GM20000 (cell line): ENCODE data around the gene ICA1.

Experiments used
- DNase-seq: peaks from one replicate; pipeline ENCODE4 v3.0.0; 2012; ENCODE audit warnings: low spot score
- TF ChIP-seq, protein P1 (sequence below): IDR thresholded peaks from 2 replicates; pipeline ENCODE4 v1.5.1; 2012; ENCODE audit warnings: mild to moderate bottlenecking, control low read depth; ENCODE audit errors: extremely low read depth, missing control alignments

The ICA1 gene

GRCh38 chr7:8178353-8178752 lies 83.6 kb downstream of the ICA1 start:
- TF ChIP-seq, protein P1, sequence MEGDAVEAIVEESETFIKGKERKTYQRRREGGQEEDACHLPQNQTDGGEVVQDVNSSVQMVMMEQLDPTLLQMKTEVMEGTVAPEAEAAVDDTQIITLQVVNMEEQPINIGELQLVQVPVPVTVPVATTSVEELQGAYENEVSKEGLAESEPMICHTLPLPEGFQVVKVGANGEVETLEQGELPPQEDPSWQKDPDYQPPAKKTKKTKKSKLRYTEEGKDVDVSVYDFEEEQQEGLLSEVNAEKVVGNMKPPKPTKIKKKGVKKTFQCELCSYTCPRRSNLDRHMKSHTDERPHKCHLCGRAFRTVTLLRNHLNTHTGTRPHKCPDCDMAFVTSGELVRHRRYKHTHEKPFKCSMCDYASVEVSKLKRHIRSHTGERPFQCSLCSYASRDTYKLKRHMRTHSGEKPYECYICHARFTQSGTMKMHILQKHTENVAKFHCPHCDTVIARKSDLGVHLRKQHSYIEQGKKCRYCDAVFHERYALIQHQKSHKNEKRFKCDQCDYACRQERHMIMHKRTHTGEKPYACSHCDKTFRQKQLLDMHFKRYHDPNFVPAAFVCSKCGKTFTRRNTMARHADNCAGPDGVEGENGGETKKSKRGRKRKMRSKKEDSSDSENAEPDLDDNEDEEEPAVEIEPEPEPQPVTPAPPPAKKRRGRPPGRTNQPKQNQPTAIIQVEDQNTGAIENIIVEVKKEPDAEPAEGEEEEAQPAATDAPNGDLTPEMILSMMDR, result no peak
- no peak for DNase-seq

GRCh38 chr7:8177109-8177933 lies 84.6 kb downstream of the ICA1 start:
- peak; percentile 42 for DNase-seq
- TF ChIP-seq, protein P1, result no peak

GRCh38 chr7:8176370-8177081 lies 85.4 kb downstream of the ICA1 start:
- TF ChIP-seq, protein P1, result no peak
- peak; percentile 47 for DNase-seq

- no peak for DNase-seq
- TF ChIP-seq, protein P1, result no peak
These were observed 86.0 kb downstream of the ICA1 start for GRCh38 chr7:8175929-8176369.

DNA sequence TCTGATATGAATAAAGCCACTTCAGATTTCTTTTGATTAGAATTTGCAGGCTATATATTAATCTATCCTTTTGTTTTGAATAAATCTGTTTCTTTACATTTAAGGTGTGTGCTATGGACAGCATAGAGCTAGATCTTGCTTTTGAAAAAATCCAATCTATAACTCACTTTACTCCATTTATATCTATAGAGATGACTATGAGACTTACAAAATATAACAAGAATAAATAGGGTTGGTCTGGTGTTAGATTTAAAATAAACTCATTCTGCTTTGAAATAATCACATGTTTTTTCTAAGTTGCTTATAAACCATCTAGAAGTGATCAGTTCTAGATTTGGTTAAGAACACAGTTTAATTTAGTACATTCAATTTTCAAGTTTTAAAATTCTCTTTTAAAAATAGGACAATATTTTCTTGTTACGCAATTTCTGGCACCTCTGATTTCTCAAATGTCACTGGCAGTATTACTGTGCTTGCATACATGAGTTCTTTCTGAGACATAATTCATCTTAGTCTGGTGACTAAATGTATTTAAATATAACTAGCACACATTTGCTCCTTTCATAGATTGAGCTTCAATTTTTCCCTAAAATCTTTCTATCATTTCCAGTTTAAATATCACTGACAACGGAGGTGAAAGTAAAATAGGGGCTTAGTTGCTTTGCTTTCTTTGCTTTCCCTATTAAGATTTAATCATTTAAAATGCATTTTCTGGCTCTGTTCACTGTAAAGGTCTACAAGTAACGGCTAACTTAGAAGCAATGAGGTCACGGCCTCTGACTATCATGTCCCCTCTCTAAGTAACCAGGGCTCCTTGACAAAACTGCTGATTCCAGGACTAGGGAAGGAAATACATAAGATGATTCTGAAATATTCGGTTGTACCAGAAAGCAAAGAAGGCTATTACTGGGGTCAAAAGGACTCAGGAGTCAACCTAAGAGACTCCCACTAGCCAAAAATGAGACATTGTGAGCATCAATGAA lies 89.3 kb downstream of the ICA1 start:
- no peak for DNase-seq

GRCh38 chr7:8169171-8169570 lies 92.8 kb downstream of the ICA1 start:
- DNase-seq, result no peak
- TF ChIP-seq, protein P1, result no peak

More for the DNA sequence above, 89.3 kb downstream of the ICA1 start:
- TF ChIP-seq, protein P1, result no peak

DNA sequence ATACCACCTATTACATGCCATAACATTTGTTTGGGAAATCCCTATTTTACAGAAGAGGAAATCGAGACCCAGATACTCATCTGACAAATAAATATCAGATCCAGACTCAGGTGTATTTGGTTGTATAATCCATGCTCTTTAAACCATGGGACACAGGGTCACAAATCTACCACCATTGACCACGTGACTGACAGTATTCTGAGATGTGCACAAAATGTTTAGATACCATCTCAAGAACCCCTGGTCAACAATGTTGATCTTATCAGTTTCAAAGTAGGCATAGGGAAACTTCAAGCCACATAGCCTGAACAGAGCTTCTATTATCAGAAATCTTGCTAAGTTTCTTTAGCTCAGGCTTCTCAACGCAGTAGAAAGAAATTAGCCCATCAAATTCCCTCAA lies 93.6 kb downstream of the ICA1 start:
- no peak for DNase-seq
- TF ChIP-seq, protein P1, result no peak
